Stimulated activated CD8-positive, alpha-beta memory T cell treated with anti-CD3 and anti-CD28 coated beads, Interleukin-7, amount 100 ng/mL, for 24 hours (primary cell): Measurements from ENCODE around the gene ZEB2.

Experiments used
- DNase-seq: peaks from one replicate; pipeline ENCODE4 v3.0.0-alpha.2; 2020; ENCODE audit warnings: low read depth

Gene ZEB2

GRCh38 chr2:144528108-144528507 is 8.2 kb upstream of the ZEB2 start:
- DNase-seq: no peak

- no peak for DNase-seq
These were observed 6.9 kb upstream of the ZEB2 start for GRCh38 chr2:144526831-144527230.

- no peak for DNase-seq
These were observed 4.4 kb upstream of the ZEB2 start for GRCh38 chr2:144524118-144525009.

- no peak for DNase-seq
These were observed 3.7 kb upstream of the ZEB2 start for GRCh38 chr2:144523596-144524117.

- DNase-seq: no peak
These were observed 3.1 kb upstream of the ZEB2 start for GRCh38 chr2:144522897-144523595.

- no peak for DNase-seq
These were observed 2.4 kb upstream of the ZEB2 start for GRCh38 chr2:144522176-144522896.

- no peak for DNase-seq
These were observed 1.8 kb upstream of the ZEB2 start for GRCh38 chr2:144521686-144522085.

GRCh38 chr2:144520756-144521487 is 1.0 kb upstream of the ZEB2 start:
- DNase-seq: no peak

- no peak for DNase-seq
These were observed 354 bp downstream of the ZEB2 start for GRCh38 chr2:144519597-144519933.

GRCh38 chr2:144518748-144519596 is 947 bp downstream of the ZEB2 start:
- no peak for DNase-seq

GRCh38 chr2:144517866-144518747 is 1.8 kb downstream of the ZEB2 start:
- DNase-seq: no peak

- no peak for DNase-seq
These were observed 2.7 kb downstream of the ZEB2 start for GRCh38 chr2:144516981-144517865.

GRCh38 chr2:144516411-144516980 is 3.4 kb downstream of the ZEB2 start:
- no peak for DNase-seq

- DNase-seq: no peak
These were observed 4.1 kb downstream of the ZEB2 start for GRCh38 chr2:144515696-144516410.

GRCh38 chr2:144515099-144515695 is 4.7 kb downstream of the ZEB2 start:
- DNase-seq: no peak

- DNase-seq: no peak
These were observed 5.3 kb downstream of the ZEB2 start for GRCh38 chr2:144514616-144515091.

- DNase-seq: no peak
These were observed 6.4 kb downstream of the ZEB2 start for GRCh38 chr2:144513388-144514101.
